ENCODE measurements around the gene MAN2A2. TPM values are rescaled to one million over a fixed set of nuclear protein-coding genes. Genes with fewer than 3 reads are reported as not detected.

MAN2A2 gene
- total RNA-seq, 1 donor from 2014 or later: 133 TPM

DNA sequence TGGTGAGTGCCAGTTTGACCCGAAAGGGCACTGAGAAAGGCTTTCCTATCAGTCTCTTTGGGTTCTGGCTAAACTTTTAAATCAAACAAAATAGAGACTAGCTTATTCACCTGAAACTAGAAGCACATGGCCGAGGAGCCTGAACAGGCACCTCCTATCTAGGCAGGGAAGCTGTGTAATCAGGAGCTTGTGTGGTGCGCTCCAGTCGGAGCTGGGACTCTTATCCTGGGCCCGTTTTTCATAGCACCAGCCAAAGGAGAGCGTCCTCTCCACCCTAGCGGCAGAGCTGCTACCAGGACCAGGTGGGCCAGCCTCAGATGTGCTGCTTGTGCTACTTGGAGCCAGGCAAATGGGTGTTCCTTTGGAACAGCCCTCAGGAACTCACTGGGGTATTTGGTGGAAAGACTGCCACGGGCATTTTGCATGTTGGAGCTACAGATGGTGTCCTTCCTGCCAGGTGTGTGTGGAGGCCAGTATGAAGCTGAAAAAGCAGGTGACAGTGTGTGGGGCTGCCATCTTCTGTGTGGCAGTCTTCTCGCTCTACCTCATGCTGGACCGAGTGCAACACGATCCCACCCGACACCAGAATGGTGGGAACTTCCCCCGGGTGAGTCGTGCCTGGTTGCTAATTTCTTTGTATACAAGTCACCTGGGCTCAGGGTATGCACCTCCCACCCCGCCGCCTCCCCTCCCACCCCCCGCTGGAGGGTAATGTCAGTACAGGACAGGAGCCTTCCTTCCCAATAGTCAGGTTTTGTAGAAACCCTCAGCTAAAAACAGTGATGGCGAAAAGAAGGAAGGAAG, 833 bp downstream of the MAN2A2 start:
- Mint-ChIP-seq H3K9me3 (no peaks in the 10 kb centered on the region), H3K27ac (peak overlapping the region; percentile 68), H3K4me1 (peaks cover 21% of the 10 kb centered on the region), H3K4me3 (peak overlapping the region; percentile 82), H3K36me3 (ENCODE audit: low read depth) (peaks cover 38% of the 10 kb centered on the region), H3K27me3 (no peaks in the 10 kb centered on the region)
- intact Hi-C loops (cut with micrococcal nuclease): loop anchor here (1.0 to 5.0 kb wide), 2 partner anchors 11 to 347 kb away; no protein-coding TSS in a partner anchor
- ATAC-seq (ENCODE audit: low read depth) (no peak), DNase-seq (no peak)
- ChIA-PET CTCF (interaction anchor here (1.4 to 12.5 kb wide), 4 partner anchors 18 to 256 kb away, joined by 4 to 193 read pairs (median 7); partner anchors contain the start of genes HDDC3 and UNC45A), POLR2A (interaction anchor here (0.7 to 12.7 kb wide), 15 partner anchors 12 to 670 kb away, joined by 3 to 213 read pairs (median 4); partner anchors contain the start of genes BLM, CIB1, FES and FURIN)
- TF ChIP-seq, protein P1, sequence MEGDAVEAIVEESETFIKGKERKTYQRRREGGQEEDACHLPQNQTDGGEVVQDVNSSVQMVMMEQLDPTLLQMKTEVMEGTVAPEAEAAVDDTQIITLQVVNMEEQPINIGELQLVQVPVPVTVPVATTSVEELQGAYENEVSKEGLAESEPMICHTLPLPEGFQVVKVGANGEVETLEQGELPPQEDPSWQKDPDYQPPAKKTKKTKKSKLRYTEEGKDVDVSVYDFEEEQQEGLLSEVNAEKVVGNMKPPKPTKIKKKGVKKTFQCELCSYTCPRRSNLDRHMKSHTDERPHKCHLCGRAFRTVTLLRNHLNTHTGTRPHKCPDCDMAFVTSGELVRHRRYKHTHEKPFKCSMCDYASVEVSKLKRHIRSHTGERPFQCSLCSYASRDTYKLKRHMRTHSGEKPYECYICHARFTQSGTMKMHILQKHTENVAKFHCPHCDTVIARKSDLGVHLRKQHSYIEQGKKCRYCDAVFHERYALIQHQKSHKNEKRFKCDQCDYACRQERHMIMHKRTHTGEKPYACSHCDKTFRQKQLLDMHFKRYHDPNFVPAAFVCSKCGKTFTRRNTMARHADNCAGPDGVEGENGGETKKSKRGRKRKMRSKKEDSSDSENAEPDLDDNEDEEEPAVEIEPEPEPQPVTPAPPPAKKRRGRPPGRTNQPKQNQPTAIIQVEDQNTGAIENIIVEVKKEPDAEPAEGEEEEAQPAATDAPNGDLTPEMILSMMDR (IDR thresholded peaks at IDR 0.05): no peak

DNA sequence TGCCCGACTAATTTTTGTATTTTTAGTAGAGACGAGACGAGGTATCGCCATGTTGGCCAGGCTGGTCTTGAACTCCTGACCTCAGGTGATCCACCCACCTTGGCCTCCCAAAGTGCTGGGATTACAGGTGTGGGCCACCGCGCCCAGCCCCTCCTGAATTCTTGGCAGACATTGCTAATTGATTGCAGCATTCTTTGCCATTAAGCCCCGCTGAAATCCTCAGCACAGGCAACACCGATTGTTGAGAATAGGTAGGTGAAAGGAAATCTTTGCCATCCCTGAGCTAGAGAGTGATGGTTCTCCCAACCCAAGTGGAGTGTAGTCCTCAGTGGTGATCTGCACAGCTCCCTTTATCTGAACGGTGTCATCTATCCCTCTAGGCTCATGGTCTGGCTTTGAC, 1.6 kb downstream of the MAN2A2 start:
- TF ChIP-seq, protein P1 (IDR thresholded peaks at IDR 0.05): no peak
- no peaks in the 10 kb centered on the region for H3K9me3 Mint-ChIP-seq
- intact Hi-C loops (cut with micrococcal nuclease): loop anchor here (5.0 kb wide), 1 partner anchor 347 kb away; no protein-coding TSS in a partner anchor
- ATAC-seq (ENCODE audit: low read depth) (no peak), DNase-seq (no peak)
- H3K4me3 Mint-ChIP-seq: no peak overlapping the region
- H3K27me3 Mint-ChIP-seq: no peaks in the 10 kb centered on the region
- POLR2A ChIA-PET: interaction anchor here (2.3 to 12.7 kb wide), 2 partner anchors 28 to 671 kb away, joined by 6 to 213 read pairs; partner anchors contain the start of genes CIB1, GDPGP1, HDDC3 and UNC45A
- H3K36me3 Mint-ChIP-seq (ENCODE audit: low read depth): peaks cover 47% of the 10 kb centered on the region
- CTCF ChIA-PET: interaction anchor here (1.5 to 12.5 kb wide), 2 partner anchors 28 to 257 kb away, joined by 4 to 193 read pairs; partner anchors contain the start of genes HDDC3 and UNC45A
- H3K27ac Mint-ChIP-seq: no peak overlapping the region
- H3K4me1 Mint-ChIP-seq: peaks cover 21% of the 10 kb centered on the region

DNA sequence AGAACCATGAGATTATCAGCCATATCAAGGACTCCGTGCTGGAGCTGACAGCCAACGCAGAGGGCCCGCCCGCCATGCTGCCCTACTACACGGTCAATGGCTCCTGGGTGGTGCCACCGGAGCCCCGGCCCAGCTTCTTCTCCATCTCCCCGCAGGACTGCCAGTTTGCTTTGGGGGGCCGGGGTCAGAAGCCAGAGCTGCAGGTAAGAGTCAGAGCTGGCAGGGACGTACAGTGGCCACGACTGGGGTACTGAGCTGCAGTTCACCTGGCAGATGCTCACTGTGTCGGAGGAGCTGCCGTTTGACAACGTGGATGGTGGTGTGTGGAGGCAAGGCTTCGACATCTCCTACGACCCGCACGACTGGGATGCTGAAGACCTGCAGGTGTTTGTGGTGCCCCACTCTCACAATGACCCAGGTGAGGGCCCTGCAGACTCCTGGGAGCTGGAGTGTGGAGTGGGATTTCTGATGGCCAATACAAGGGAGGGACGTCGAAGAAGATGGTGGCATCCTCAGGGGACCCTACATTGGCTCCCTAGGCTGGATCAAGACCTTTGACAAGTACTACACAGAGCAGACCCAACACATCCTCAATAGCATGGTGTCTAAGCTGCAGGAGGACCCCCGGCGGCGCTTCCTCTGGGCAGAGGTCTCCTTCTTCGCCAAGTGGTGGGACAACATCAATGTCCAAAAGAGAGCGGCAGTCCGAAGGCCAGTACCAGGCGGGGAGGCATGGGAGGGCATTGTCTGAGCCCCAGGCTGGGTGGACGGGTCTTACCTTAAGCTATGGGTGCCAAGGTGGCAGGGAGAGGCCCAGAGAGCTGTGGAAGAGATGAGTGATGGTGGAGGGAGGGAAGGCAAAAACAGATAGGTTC, 2.4 kb downstream of the MAN2A2 start:
- intact Hi-C loops (cut with micrococcal nuclease): no loop called here
- TF ChIP-seq, protein P1 (IDR thresholded peaks at IDR 0.05): no peak
- ChIA-PET CTCF (interaction anchor here (12.5 kb wide), 1 partner anchor 28 kb away, joined by 193 read pairs; the partner anchor contains the start of genes HDDC3 and UNC45A), POLR2A (interaction anchor here (0.6 to 12.7 kb wide), 2 partner anchors 27 to 746 kb away, joined by 5 to 213 read pairs; partner anchors contain the start of genes HDDC3 and UNC45A)
- no peak overlapping the region for H3K4me3 Mint-ChIP-seq
- no peaks in the 10 kb centered on the region for H3K27me3 Mint-ChIP-seq
- peaks cover 21% of the 10 kb centered on the region for H3K4me1 Mint-ChIP-seq
- peaks cover 53% of the 10 kb centered on the region for H3K36me3 Mint-ChIP-seq (ENCODE audit: low read depth)
- ATAC-seq (ENCODE audit: low read depth) (no peak), DNase-seq (no peak)
- no peaks in the 10 kb centered on the region for H3K9me3 Mint-ChIP-seq
- H3K27ac Mint-ChIP-seq: no peak overlapping the region

DNA sequence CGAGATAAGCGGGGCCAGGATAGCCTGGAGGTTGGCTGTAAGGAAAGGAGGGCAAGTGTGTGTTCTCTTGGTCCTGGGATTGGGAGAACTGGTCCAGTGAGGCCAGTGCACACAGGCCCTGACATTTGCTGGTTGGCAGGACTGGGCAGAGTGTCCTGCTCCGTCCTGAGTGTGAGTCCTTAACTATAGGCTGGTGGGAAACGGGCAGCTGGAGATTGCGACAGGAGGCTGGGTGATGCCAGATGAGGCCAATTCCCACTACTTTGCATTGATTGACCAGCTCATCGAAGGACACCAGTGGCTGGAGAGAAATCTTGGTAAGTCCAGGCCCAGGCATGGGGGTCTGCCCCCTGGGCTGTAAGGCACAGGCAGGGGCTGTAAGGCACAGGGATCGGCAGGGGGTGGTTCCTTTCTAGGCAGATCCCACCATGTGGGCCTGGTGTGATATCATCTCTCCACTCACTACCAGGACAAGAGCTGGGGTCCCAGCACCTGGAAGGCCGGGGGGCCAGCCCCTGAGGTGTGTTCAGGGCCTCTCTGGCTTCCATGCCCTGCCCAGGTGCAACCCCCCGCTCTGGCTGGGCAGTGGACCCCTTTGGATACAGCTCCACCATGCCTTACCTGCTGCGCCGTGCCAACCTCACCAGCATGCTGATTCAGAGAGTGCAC, 3.2 kb downstream of the MAN2A2 start:
- CTCF ChIA-PET: interaction anchor here (12.5 kb wide), 1 partner anchor 27 kb away, joined by 193 read pairs; the partner anchor contains the start of genes HDDC3 and UNC45A
- peaks cover 18% of the 10 kb centered on the region for H3K4me1 Mint-ChIP-seq
- H3K27ac Mint-ChIP-seq: no peak overlapping the region
- H3K9me3 Mint-ChIP-seq: no peaks in the 10 kb centered on the region
- DNase-seq (no peak), ATAC-seq (ENCODE audit: low read depth) (no peak)
- H3K4me3 Mint-ChIP-seq: no peak overlapping the region
- POLR2A ChIA-PET: interaction anchor here (12.7 kb wide), 1 partner anchor 26 kb away, joined by 213 read pairs; the partner anchor contains the start of genes HDDC3 and UNC45A
- H3K27me3 Mint-ChIP-seq: no peaks in the 10 kb centered on the region
- peaks cover 61% of the 10 kb centered on the region for H3K36me3 Mint-ChIP-seq (ENCODE audit: low read depth)
- intact Hi-C loops (cut with micrococcal nuclease): no loop called here
- TF ChIP-seq, protein P1 (IDR thresholded peaks at IDR 0.05): no peak
